ENCODE results near the gene IGIP. TPM values are rescaled to one million over a fixed set of nuclear protein-coding genes. Genes with fewer than 3 reads are reported as not detected.

The IGIP gene
- total RNA-seq, 1 donor from 2014 or later: 2.4 TPM

GRCh38 chr5:140162275-140162674 lies 36.5 kb downstream of the IGIP start:
- H2AFZ ChIP-seq (ENCODE audit: low read depth, low read length): no peak overlapping the region
- H3K79me2 ChIP-seq (ENCODE audit: insufficient read depth, low read length): no peaks in the 10 kb centered on the region
- no peaks in the 10 kb centered on the region for H4K20me1 ChIP-seq (ENCODE audit: insufficient read depth, low read length)
- H3K9ac ChIP-seq (ENCODE audit: low read length): no peak overlapping the region
- no peaks in the 10 kb centered on the region for H3K9me3 ChIP-seq (ENCODE audit: insufficient read depth, low read depth, low read length)
- TF ChIP-seq CTCF (IDR thresholded peaks at IDR 0.05; ENCODE audit: insufficient read depth, low read depth, low read length): no peak
- no peak for TF ChIP-seq EZH2 (IDR thresholded peaks at IDR 0.05; ENCODE audit: insufficient read depth, low read length)
- Mint-ChIP-seq H3K27ac (ENCODE audit: unreplicated experiment) (no peak overlapping the region), H3K9me3 (ENCODE audit: unreplicated experiment) (no peaks in the 10 kb centered on the region), H3K36me3 (ENCODE audit: low read depth, unreplicated experiment) (no peaks in the 10 kb centered on the region), H3K4me3 (ENCODE audit: unreplicated experiment) (no peak overlapping the region), H3K4me1 (ENCODE audit: low read depth, unreplicated experiment) (no peaks in the 10 kb centered on the region), H3K27me3 (ENCODE audit: low read depth, unreplicated experiment) (peaks cover 29% of the 10 kb centered on the region)
- H3K4me3 ChIP-seq (ENCODE audit: insufficient read depth, low read depth, low read length): no peak overlapping the region
- H3K4me1 ChIP-seq (ENCODE audit: insufficient read depth, low read length): peaks cover 4% of the 10 kb centered on the region
- no peaks in the 10 kb centered on the region for H3K36me3 ChIP-seq (ENCODE audit: insufficient read depth, low read length)
- H3K4me2 ChIP-seq (ENCODE audit: low read length): no peak overlapping the region
- no peaks in the 10 kb centered on the region for H3K27me3 ChIP-seq (ENCODE audit: insufficient read depth, low read length)
- DNase-seq (ENCODE audit: low read depth) (no peak), FAIRE-seq (no peak)
- no peak overlapping the region for H3K27ac ChIP-seq (ENCODE audit: low read depth, low read length)

GRCh38 chr5:140162781-140163180 lies 37.0 kb downstream of the IGIP start:
- no peaks in the 10 kb centered on the region for H3K36me3 ChIP-seq (ENCODE audit: insufficient read depth, low read length)
- H3K27me3 Mint-ChIP-seq (ENCODE audit: low read depth, unreplicated experiment): peaks cover 29% of the 10 kb centered on the region
- H3K4me3 Mint-ChIP-seq (ENCODE audit: unreplicated experiment): no peak overlapping the region
- no peaks in the 10 kb centered on the region for H3K4me1 Mint-ChIP-seq (ENCODE audit: low read depth, unreplicated experiment)
- no peaks in the 10 kb centered on the region for H4K20me1 ChIP-seq (ENCODE audit: insufficient read depth, low read length)
- no peak for FAIRE-seq
- H3K4me3 ChIP-seq (ENCODE audit: insufficient read depth, low read depth, low read length): no peak overlapping the region
- TF ChIP-seq EZH2 (IDR thresholded peaks at IDR 0.05; ENCODE audit: insufficient read depth, low read length) (no peak), CTCF (IDR thresholded peaks at IDR 0.05; ENCODE audit: insufficient read depth, low read depth, low read length) (no peak)
- H3K4me2 ChIP-seq (ENCODE audit: low read length): no peak overlapping the region
- H3K27me3 ChIP-seq (ENCODE audit: insufficient read depth, low read length): no peaks in the 10 kb centered on the region
- no peak overlapping the region for H2AFZ ChIP-seq (ENCODE audit: low read depth, low read length)
- H3K4me1 ChIP-seq (ENCODE audit: insufficient read depth, low read length): no peaks in the 10 kb centered on the region
- no peak overlapping the region for H3K9ac ChIP-seq (ENCODE audit: low read length)
- no peaks in the 10 kb centered on the region for H3K36me3 Mint-ChIP-seq (ENCODE audit: low read depth, unreplicated experiment)
- H3K79me2 ChIP-seq (ENCODE audit: insufficient read depth, low read length): no peaks in the 10 kb centered on the region
- no peaks in the 10 kb centered on the region for H3K9me3 ChIP-seq (ENCODE audit: insufficient read depth, low read depth, low read length)
- no peak for DNase-seq (ENCODE audit: low read depth)
- H3K27ac Mint-ChIP-seq (ENCODE audit: unreplicated experiment): no peak overlapping the region
- no peak overlapping the region for H3K27ac ChIP-seq (ENCODE audit: low read depth, low read length)
- H3K9me3 Mint-ChIP-seq (ENCODE audit: unreplicated experiment): no peaks in the 10 kb centered on the region

GRCh38 chr5:140165101-140165922 lies 39.6 kb downstream of the IGIP start:
- peaks cover 25% of the 10 kb centered on the region for H3K27me3 Mint-ChIP-seq (ENCODE audit: low read depth, unreplicated experiment)
- no peaks in the 10 kb centered on the region for H4K20me1 ChIP-seq (ENCODE audit: insufficient read depth, low read length)
- no peaks in the 10 kb centered on the region for H3K9me3 Mint-ChIP-seq (ENCODE audit: unreplicated experiment)
- H3K36me3 Mint-ChIP-seq (ENCODE audit: low read depth, unreplicated experiment): no peaks in the 10 kb centered on the region
- no peaks in the 10 kb centered on the region for H3K27me3 ChIP-seq (ENCODE audit: insufficient read depth, low read length)
- DNase-seq (ENCODE audit: low read depth) (no peak), FAIRE-seq (no peak)
- H3K4me3 ChIP-seq (ENCODE audit: insufficient read depth, low read depth, low read length): no peak overlapping the region
- no peak overlapping the region for H3K27ac Mint-ChIP-seq (ENCODE audit: unreplicated experiment)
- no peak overlapping the region for H3K27ac ChIP-seq (ENCODE audit: low read depth, low read length)
- no peaks in the 10 kb centered on the region for H3K9me3 ChIP-seq (ENCODE audit: insufficient read depth, low read depth, low read length)
- no peak overlapping the region for H3K4me3 Mint-ChIP-seq (ENCODE audit: unreplicated experiment)
- no peaks in the 10 kb centered on the region for H3K36me3 ChIP-seq (ENCODE audit: insufficient read depth, low read length)
- TF ChIP-seq EZH2 (IDR thresholded peaks at IDR 0.05; ENCODE audit: insufficient read depth, low read length) (no peak), CTCF (IDR thresholded peaks at IDR 0.05; ENCODE audit: insufficient read depth, low read depth, low read length) (no peak)
- H2AFZ ChIP-seq (ENCODE audit: low read depth, low read length): no peak overlapping the region
- H3K79me2 ChIP-seq (ENCODE audit: insufficient read depth, low read length): no peaks in the 10 kb centered on the region
- no peaks in the 10 kb centered on the region for H3K4me1 ChIP-seq (ENCODE audit: insufficient read depth, low read length)
- H3K4me1 Mint-ChIP-seq (ENCODE audit: low read depth, unreplicated experiment): no peaks in the 10 kb centered on the region
- H3K9ac ChIP-seq (ENCODE audit: low read length): no peak overlapping the region
- H3K4me2 ChIP-seq (ENCODE audit: low read length): no peak overlapping the region

All from astrocyte (in vitro differentiated cells and primary cell).